RWPE2 (cell line): ENCODE results near the gene NCOA3.
"Not testable (repeated sequence)": the region's sequence is repeated elsewhere in the genome, so short reads cannot be mapped to it uniquely, and the experiment has no call there.

Experiments
- ATAC-seq: fragments of 200-7000 bp; cut with Tn5 transposase; 3 replicates; pipeline ENCODE4 v1.9.1; 2021; ENCODE audit warnings: low read depth
- DNase-seq: peaks from one replicate; pipeline ENCODE4 v3.0.0-alpha.2; 2020; ENCODE audit warnings: low spot score
- H3K27ac ChIP-seq: fragments of 450-650 bp; 2 replicates; pipeline ENCODE4 v1.5.1; 2017; ENCODE audit warnings: mild to moderate bottlenecking; ENCODE audit not compliant: poor library complexity, severe bottlenecking
- H3K27me3 ChIP-seq: fragments of 250-450 bp; sonication (Bioruptor Pico); 2 replicates; pipeline ENCODE4 v1.5.1; 2021; ENCODE audit warnings: mild to moderate bottlenecking, moderate library complexity; ENCODE audit not compliant: insufficient read depth, poor library complexity, severe bottlenecking
- H3K36me3 ChIP-seq: fragments of 250-450 bp; sonication (Bioruptor Pico); 2 replicates; pipeline ENCODE4 v1.5.1; 2020; ENCODE audit warnings: low read depth, mild to moderate bottlenecking, moderate library complexity
- H3K4me1 ChIP-seq: fragments of 250-450 bp; sonication (Bioruptor Pico); 2 replicates; pipeline ENCODE4 v1.5.1; 2021; ENCODE audit warnings: mild to moderate bottlenecking, moderate library complexity; ENCODE audit not compliant: insufficient read depth, poor library complexity, severe bottlenecking
- H3K4me3 ChIP-seq: fragments of 250-450 bp; sonication (Bioruptor Pico); 2 replicates; pipeline ENCODE4 v1.5.1; 2021; ENCODE audit warnings: mild to moderate bottlenecking, moderate library complexity; ENCODE audit not compliant: severe bottlenecking
- H3K9me3 ChIP-seq: fragments of 250-450 bp; sonication (Bioruptor Pico); 2 replicates; pipeline ENCODE4 v1.5.1; 2021; ENCODE audit warnings: mild to moderate bottlenecking, moderate library complexity; ENCODE audit not compliant: severe bottlenecking
- CTCF ChIP-seq: fragments of 450-650 bp; IDR thresholded peaks from one replicate; pipeline ENCODE4 v1.5.1; 2017; ENCODE audit warnings: mild to moderate bottlenecking, moderate library complexity; ENCODE audit not compliant: poor library complexity, severe bottlenecking

Gene NCOA3

GRCh38 chr20:47459344-47460073 is 42.2 kb upstream of the NCOA3 start:
- no peak overlapping the region for H3K27ac ChIP-seq
- no peaks in the 10 kb centered on the region for H3K36me3 ChIP-seq
- TF ChIP-seq CTCF: no peak
- peaks cover 36% of the 10 kb centered on the region for H3K4me1 ChIP-seq
- H3K4me3 ChIP-seq: no peak overlapping the region
- DNase-seq: no peak
- H3K9me3 ChIP-seq: no peaks in the 10 kb centered on the region
- no peak for ATAC-seq
- no peaks in the 10 kb centered on the region for H3K27me3 ChIP-seq

- H3K4me1 ChIP-seq: peaks cover 34% of the 10 kb centered on the region
- not testable (repeated sequence) for H3K4me3 ChIP-seq, DNase-seq, H3K9me3 ChIP-seq, H3K36me3 ChIP-seq, H3K27ac ChIP-seq, H3K27me3 ChIP-seq, ATAC-seq
Measured at GRCh38 chr20:47460761-47461112, 41.0 kb upstream of the NCOA3 start.

- no peak for DNase-seq
- Histone ChIP-seq H3K4me3 (no peak overlapping the region), H3K27ac (no peak overlapping the region), H3K4me1 (peaks cover 30% of the 10 kb centered on the region), H3K9me3 (no peaks in the 10 kb centered on the region), H3K36me3 (no peaks in the 10 kb centered on the region), H3K27me3 (no peaks in the 10 kb centered on the region)
- ATAC-seq: no peak
- no peak for TF ChIP-seq CTCF
Measured at GRCh38 chr20:47461120-47461685, 40.5 kb upstream of the NCOA3 start.

GRCh38 chr20:47461906-47462305 is 39.8 kb upstream of the NCOA3 start:
- not testable (repeated sequence) for H3K4me3 ChIP-seq, H3K9me3 ChIP-seq, DNase-seq, ATAC-seq, H3K27ac ChIP-seq, H3K36me3 ChIP-seq, H3K27me3 ChIP-seq
- H3K4me1 ChIP-seq: peaks cover 27% of the 10 kb centered on the region

GRCh38 chr20:47464380-47465101 is 37.1 kb upstream of the NCOA3 start:
- ATAC-seq (peak; percentile 99), DNase-seq (peak; percentile 98)
- no peaks in the 10 kb centered on the region for H3K27me3 ChIP-seq
- H3K4me3 ChIP-seq: no peak overlapping the region
- peak; percentile 98 for TF ChIP-seq CTCF
- peak overlapping the region; percentile 87 for H3K27ac ChIP-seq
- no peaks in the 10 kb centered on the region for H3K36me3 ChIP-seq
- H3K4me1 ChIP-seq: peaks cover 22% of the 10 kb centered on the region
- H3K9me3 ChIP-seq: no peaks in the 10 kb centered on the region
